Activated naive CD4-positive, alpha-beta T cell treated with anti-CD3 and anti-CD28 coated beads for 36 hours (primary cell): ENCODE data around the gene SLC7A6. TPM values are rescaled to one million over a fixed set of nuclear protein-coding genes. Genes with fewer than 3 reads are reported as not detected.

Source experiments
- CTCF ChIA-PET: fragments of 350-600 bp; sonication (Branson Sonifier 250); formaldehyde crosslinking; loops from one replicate; lab custom pipeline; 2021; ENCODE audit warnings: antibody characterized with exemption; lab: Charles Lee
- DNase-seq: peaks from one replicate; pipeline ENCODE4 v3.0.0-alpha.2; 2020
- H3K27ac Mint-ChIP-seq: one replicate; pipeline ENCODE4 v1.8.0; 2021; ENCODE audit warnings: mild to moderate bottlenecking, mixed read lengths
- H3K27me3 Mint-ChIP-seq: one replicate; pipeline ENCODE4 v1.8.0; 2021; ENCODE audit warnings: low read depth, mixed read lengths
- H3K36me3 Mint-ChIP-seq: one replicate; pipeline ENCODE4 v1.8.0; 2021; ENCODE audit warnings: low read depth, mixed read lengths
- H3K4me1 Mint-ChIP-seq: one replicate; pipeline ENCODE4 v1.8.0; 2021; ENCODE audit warnings: low read depth, mixed read lengths
- H3K4me3 Mint-ChIP-seq: one replicate; pipeline ENCODE4 v1.8.0; 2021; ENCODE audit warnings: mild to moderate bottlenecking, moderate library complexity, mixed read lengths
- H3K9me3 Mint-ChIP-seq: one replicate; pipeline ENCODE4 v1.8.0; 2021; ENCODE audit warnings: mixed read lengths
- intact Hi-C: fragments of 100-400 bp; cut with micrococcal nuclease; formaldehyde crosslinking; loops from one replicate; pipeline ENCODE4 v1.15.1; 2023
- total RNA-seq, 2 experiments: library from RNA; stranded (reverse); gene quantifications; one replicate each; pipeline ENCODE4 v1.2.3, GENCODE V29; 2021

Gene SLC7A6
- total RNA-seq, 2 experiments from 2014 or later = 79.4 to 83.4 TPM

GRCh38 chr16:68324336-68324735 lies 60.0 kb downstream of the SLC7A6 start:
- Mint-ChIP-seq H3K27ac (no peak overlapping the region), H3K4me3 (no peak overlapping the region), H3K9me3 (no peaks in the 10 kb centered on the region), H3K4me1 (peaks cover 21% of the 10 kb centered on the region), H3K36me3 (peaks cover 21% of the 10 kb centered on the region), H3K27me3 (no peaks in the 10 kb centered on the region)
- CTCF ChIA-PET = interaction anchor here (0.6 to 21.8 kb wide), 2 partner anchors 15 to 63 kb away, joined by 4 to 459 read pairs; partner anchors contain the start of gene SLC7A6
- no peak for DNase-seq
- intact Hi-C loops = no loop called here

- intact Hi-C loops = no loop called here
- H3K4me1 Mint-ChIP-seq = peaks cover 15% of the 10 kb centered on the region
- DNase-seq = no peak
- H3K27ac Mint-ChIP-seq = no peak overlapping the region
- no peaks in the 10 kb centered on the region for H3K9me3 Mint-ChIP-seq
- no peak overlapping the region for H3K4me3 Mint-ChIP-seq
- no peaks in the 10 kb centered on the region for H3K27me3 Mint-ChIP-seq
- H3K36me3 Mint-ChIP-seq = peaks cover 19% of the 10 kb centered on the region
- CTCF ChIA-PET = interaction anchor here (21.8 kb wide), 1 partner anchor 64 kb away, joined by 459 read pairs; the partner anchor contains the start of gene SLC7A6
Observed at GRCh38 chr16:68324780-68325357, 60.5 kb downstream of the SLC7A6 start.

GRCh38 chr16:68328151-68328859 lies 64.0 kb downstream of the SLC7A6 start:
- DNase-seq = peak; percentile 89
- peaks cover 25% of the 10 kb centered on the region for H3K4me1 Mint-ChIP-seq
- no peak overlapping the region for H3K27ac Mint-ChIP-seq
- H3K36me3 Mint-ChIP-seq = peaks cover 14% of the 10 kb centered on the region
- intact Hi-C loops = loop anchor here (1.0 to 2.0 kb wide), 4 partner anchors 18 to 88 kb away; partner anchors contain the start of gene SLC7A6OS
- H3K9me3 Mint-ChIP-seq = no peaks in the 10 kb centered on the region
- CTCF ChIA-PET = interaction anchor here (0.6 to 21.8 kb wide), 35 partner anchors 9 to 1366 kb away, joined by 3 to 459 read pairs (median 4); partner anchors contain the start of genes PLA2G15, PRMT7, SLC7A6 and SLC7A6OS
- H3K27me3 Mint-ChIP-seq = no peaks in the 10 kb centered on the region
- H3K4me3 Mint-ChIP-seq = no peak overlapping the region

GRCh38 chr16:68328860-68329390 lies 64.6 kb downstream of the SLC7A6 start:
- no peak for DNase-seq
- H3K27ac Mint-ChIP-seq = no peak overlapping the region
- no peaks in the 10 kb centered on the region for H3K9me3 Mint-ChIP-seq
- no peak overlapping the region for H3K4me3 Mint-ChIP-seq
- CTCF ChIA-PET = interaction anchor here (0.6 to 21.8 kb wide), 32 partner anchors 9 to 1367 kb away, joined by 3 to 459 read pairs (median 5); partner anchors contain the start of genes PLA2G15, PRMT7, SLC7A6 and SLC7A6OS
- peaks cover 25% of the 10 kb centered on the region for H3K4me1 Mint-ChIP-seq
- intact Hi-C loops = loop anchor here (1.0 to 2.0 kb wide), 4 partner anchors 19 to 89 kb away; partner anchors contain the start of gene SLC7A6OS
- peaks cover 15% of the 10 kb centered on the region for H3K36me3 Mint-ChIP-seq
- no peaks in the 10 kb centered on the region for H3K27me3 Mint-ChIP-seq

GRCh38 chr16:68331879-68332410 lies 67.6 kb downstream of the SLC7A6 start:
- Mint-ChIP-seq H3K4me3 (no peak overlapping the region), H3K4me1 (peaks cover 23% of the 10 kb centered on the region), H3K36me3 (peaks cover 26% of the 10 kb centered on the region), H3K9me3 (no peaks in the 10 kb centered on the region), H3K27ac (peak overlapping the region; percentile 17), H3K27me3 (no peaks in the 10 kb centered on the region)
- CTCF ChIA-PET = interaction anchor here (1.0 to 21.8 kb wide), 4 partner anchors 32 to 81 kb away, joined by 3 to 459 read pairs (median 3); partner anchors contain the start of gene SLC7A6
- intact Hi-C loops = no loop called here
- no peak for DNase-seq

- peak; percentile 13 for DNase-seq
- no peaks in the 10 kb centered on the region for H3K27me3 Mint-ChIP-seq
- H3K4me3 Mint-ChIP-seq = no peak overlapping the region
- H3K9me3 Mint-ChIP-seq = no peaks in the 10 kb centered on the region
- H3K36me3 Mint-ChIP-seq = peaks cover 31% of the 10 kb centered on the region
- CTCF ChIA-PET = interaction anchor here (1.0 to 21.8 kb wide), 4 partner anchors 33 to 82 kb away, joined by 3 to 459 read pairs (median 3); partner anchors contain the start of gene SLC7A6
- peaks cover 20% of the 10 kb centered on the region for H3K4me1 Mint-ChIP-seq
- intact Hi-C loops = no loop called here
- H3K27ac Mint-ChIP-seq = peak overlapping the region; percentile 17
Observed at GRCh38 chr16:68332411-68333121, 68.2 kb downstream of the SLC7A6 start.

GRCh38 chr16:68335175-68335574 lies 70.8 kb downstream of the SLC7A6 start:
- H3K4me3 Mint-ChIP-seq = no peak overlapping the region
- no peaks in the 10 kb centered on the region for H3K9me3 Mint-ChIP-seq
- no peaks in the 10 kb centered on the region for H3K27me3 Mint-ChIP-seq
- CTCF ChIA-PET = interaction anchor here (21.8 kb wide), 1 partner anchor 74 kb away, joined by 459 read pairs; the partner anchor contains the start of gene SLC7A6
- DNase-seq = no peak
- H3K36me3 Mint-ChIP-seq = peaks cover 39% of the 10 kb centered on the region
- intact Hi-C loops = no loop called here
- H3K27ac Mint-ChIP-seq = no peak overlapping the region
- peaks cover 13% of the 10 kb centered on the region for H3K4me1 Mint-ChIP-seq

GRCh38 chr16:68338326-68339119 lies 74.2 kb downstream of the SLC7A6 start:
- Mint-ChIP-seq H3K27me3 (no peaks in the 10 kb centered on the region), H3K4me3 (no peak overlapping the region), H3K36me3 (peaks cover 52% of the 10 kb centered on the region), H3K27ac (no peak overlapping the region), H3K9me3 (no peaks in the 10 kb centered on the region), H3K4me1 (peaks cover 1% of the 10 kb centered on the region)
- intact Hi-C loops = no loop called here
- no peak for DNase-seq
- CTCF ChIA-PET = interaction anchor here (1.0 to 2.2 kb wide), 3 partner anchors 10 to 77 kb away, joined by 3 to 14 read pairs (median 6); no protein-coding TSS in a partner anchor

GRCh38 chr16:68339214-68339613 lies 74.9 kb downstream of the SLC7A6 start:
- intact Hi-C loops = no loop called here
- Mint-ChIP-seq H3K4me3 (no peak overlapping the region), H3K27me3 (no peaks in the 10 kb centered on the region), H3K27ac (no peak overlapping the region), H3K9me3 (no peaks in the 10 kb centered on the region), H3K4me1 (peaks cover 1% of the 10 kb centered on the region), H3K36me3 (peaks cover 48% of the 10 kb centered on the region)
- CTCF ChIA-PET = interaction anchor here (1.1 to 2.2 kb wide), 4 partner anchors 11 to 182 kb away, joined by 3 to 14 read pairs (median 8); partner anchors contain the start of gene SLC7A6
- DNase-seq = no peak

GRCh38 chr16:68342620-68343019 lies 78.3 kb downstream of the SLC7A6 start:
- H3K4me3 Mint-ChIP-seq = no peak overlapping the region
- intact Hi-C loops = no loop called here
- no peaks in the 10 kb centered on the region for H3K9me3 Mint-ChIP-seq
- CTCF ChIA-PET = interaction anchor here (0.5 kb wide), 1 partner anchor 112 kb away, joined by 3 read pairs; no protein-coding TSS in a partner anchor
- no peak overlapping the region for H3K27ac Mint-ChIP-seq
- H3K27me3 Mint-ChIP-seq = no peaks in the 10 kb centered on the region
- peaks cover 44% of the 10 kb centered on the region for H3K36me3 Mint-ChIP-seq
- peaks cover 1% of the 10 kb centered on the region for H3K4me1 Mint-ChIP-seq
- DNase-seq = no peak

GRCh38 chr16:68343137-68343536 lies 78.8 kb downstream of the SLC7A6 start:
- peaks cover 44% of the 10 kb centered on the region for H3K36me3 Mint-ChIP-seq
- intact Hi-C loops = no loop called here
- no peak for DNase-seq
- no peak overlapping the region for H3K27ac Mint-ChIP-seq
- H3K4me3 Mint-ChIP-seq = no peak overlapping the region
- no peaks in the 10 kb centered on the region for H3K9me3 Mint-ChIP-seq
- no peaks in the 10 kb centered on the region for H3K27me3 Mint-ChIP-seq
- peaks cover 1% of the 10 kb centered on the region for H3K4me1 Mint-ChIP-seq
- CTCF ChIA-PET = interaction anchor here (0.5 kb wide), 1 partner anchor 111 kb away, joined by 3 read pairs; no protein-coding TSS in a partner anchor
